HG03196 (cell line): Measurements from ENCODE around the gene TRDN.

Source experiments
- ATAC-seq: cut with Tn5 transposase; IDR thresholded peaks from one replicate; pipeline ENCODE4 v1.9.1; 2021; ENCODE audit not compliant: unreplicated experiment

TRDN gene

DNA sequence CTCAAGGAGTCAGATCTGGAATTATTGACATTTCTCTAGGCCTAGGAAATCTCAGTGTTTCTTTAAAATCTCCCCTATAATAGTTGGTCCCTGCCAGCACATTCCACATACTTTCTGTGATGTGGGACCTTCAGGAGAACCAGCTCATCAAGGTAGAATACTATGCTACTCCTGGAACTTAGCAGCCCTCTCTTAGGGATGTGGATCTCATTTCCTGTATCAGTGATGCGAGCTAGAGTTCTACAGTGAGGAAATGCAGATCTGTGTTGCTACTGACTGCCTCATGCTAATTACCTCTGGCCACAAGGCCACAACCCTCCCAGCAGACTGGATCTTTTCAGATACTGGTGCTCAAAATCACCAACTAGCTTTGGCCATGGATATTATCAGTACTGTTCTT, 446.9 kb downstream of the TRDN start:
- no peak for ATAC-seq

DNA sequence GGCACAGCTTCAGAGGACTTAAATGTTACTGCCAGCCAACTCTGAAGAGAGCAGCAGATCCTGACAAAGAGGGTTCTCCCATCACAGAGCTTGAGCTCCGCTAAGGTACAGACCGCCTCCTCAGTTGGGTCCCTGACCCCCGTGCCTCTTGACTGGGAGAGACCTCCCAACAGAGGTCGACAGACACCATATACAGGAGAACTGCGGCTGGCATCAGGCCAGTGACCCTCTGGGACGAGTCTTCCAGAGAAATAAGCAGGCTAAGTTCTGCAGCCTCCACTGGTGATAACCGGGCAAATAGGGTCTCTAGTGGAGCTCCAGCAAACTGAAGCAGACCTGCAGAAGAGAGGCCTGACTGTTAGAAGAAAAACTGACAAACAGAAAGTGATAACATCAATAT, 453.8 kb downstream of the TRDN start:
- ATAC-seq, result no peak

DNA sequence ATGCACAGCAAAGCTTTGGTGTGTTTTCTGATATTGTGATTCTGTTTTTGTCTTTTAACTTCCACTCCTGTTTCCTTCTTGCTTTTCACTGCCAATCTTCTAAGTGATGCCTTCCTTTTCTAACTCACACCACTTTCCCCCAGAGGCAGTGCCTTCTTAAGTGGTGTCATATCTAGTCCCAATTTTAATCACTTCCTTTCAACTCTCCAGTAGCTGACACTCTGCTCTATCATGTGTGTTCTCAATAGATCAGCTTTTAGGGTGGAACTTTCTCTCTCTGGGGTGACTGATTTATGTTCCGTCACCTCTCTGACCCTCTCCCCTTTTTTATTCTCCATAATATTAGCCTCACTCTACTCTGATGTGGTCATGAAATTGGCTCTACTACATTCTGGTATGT, 460.0 kb downstream of the TRDN start:
- no peak for ATAC-seq

DNA sequence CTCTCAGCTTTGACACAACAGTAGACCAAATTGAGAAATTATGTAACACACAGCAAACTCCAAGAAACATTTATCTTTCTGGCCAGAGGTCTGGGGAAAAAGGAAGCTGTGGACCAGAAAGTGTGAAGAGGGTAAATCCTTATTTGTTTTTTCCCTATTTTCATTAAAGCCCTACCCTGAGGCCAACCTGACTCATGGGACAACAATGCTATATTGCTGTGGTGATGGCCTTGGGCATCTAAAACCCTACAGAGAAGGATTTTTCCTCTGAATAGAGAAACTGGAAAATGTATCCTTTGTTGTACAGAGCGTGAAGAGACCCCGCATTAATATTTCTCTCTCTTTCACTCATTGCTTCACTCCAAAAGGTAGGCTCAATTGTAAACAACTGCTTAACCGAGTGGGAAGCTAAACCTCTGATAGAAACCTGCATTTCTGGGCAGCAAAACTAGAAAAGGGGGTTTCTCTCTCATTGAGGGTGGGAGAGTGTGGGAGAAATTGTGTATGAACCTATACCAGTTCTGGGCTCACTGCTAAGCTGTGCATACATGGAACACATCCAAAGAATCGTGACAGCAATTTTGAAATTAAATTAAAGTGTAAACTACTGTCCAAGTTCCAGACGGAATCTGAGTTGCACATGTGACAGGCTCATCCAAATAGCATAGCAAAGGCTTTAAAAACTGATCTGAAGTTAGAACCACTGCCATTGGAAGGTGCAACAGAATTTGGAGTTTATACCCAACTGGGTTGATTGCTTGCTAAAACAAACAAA, 465.2 kb downstream of the TRDN start:
- ATAC-seq, result no peak

DNA sequence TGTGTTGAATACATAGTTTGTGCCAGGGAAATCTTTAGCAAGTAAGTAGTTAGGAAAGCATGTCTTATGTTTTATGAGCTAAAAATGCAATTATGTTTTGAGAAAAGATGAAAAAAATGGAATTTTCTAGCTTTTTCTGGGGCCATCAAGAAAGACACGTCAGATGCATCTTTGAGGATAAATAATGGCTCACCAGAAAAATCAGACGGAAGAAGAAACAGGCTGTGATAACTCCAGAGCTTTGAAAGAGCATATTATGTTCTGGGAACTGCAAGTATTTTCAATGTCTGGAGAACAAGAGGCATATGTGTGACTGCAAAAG, 467.0 kb downstream of the TRDN start:
- no peak for ATAC-seq

DNA sequence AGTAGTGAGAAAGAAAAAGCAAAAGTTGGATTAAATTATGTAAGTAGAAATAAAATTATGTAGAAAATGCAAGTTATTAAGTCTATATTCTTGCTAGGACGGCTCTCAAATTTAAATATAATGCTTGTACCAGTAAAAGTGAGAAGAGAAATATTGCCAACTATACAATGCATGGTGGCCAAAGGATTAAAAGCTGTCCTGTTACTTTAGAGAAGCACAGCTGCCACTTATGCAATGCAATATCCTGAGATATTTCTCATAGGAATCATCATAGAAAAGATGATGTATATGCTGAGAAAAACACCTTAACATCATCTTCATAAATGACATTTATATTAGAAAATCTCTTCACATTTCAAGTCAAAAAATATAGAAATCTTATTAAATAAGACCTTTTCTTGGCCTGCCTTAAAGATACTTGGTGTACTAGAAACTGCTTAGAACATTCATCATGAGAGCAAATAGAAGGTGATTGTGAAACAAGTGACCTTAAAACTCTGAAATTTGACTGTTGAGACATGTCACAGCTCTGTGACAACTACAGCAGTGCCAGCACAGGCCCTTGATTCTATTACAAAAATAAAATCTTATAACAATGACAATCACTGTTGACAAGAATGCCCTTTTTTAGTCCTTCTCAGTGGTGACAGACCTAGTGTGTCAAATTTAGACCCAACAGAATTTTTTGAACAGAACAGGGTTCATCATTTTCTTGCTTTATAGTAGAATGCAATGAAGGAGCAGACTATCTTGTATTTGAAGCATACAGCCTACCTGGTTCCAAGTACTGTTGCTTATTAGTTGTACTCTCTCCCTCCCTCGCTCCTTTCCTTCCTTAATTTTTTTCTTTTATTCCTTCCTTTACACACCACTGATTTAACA, 467.6 kb downstream of the TRDN start:
- no peak for ATAC-seq

DNA sequence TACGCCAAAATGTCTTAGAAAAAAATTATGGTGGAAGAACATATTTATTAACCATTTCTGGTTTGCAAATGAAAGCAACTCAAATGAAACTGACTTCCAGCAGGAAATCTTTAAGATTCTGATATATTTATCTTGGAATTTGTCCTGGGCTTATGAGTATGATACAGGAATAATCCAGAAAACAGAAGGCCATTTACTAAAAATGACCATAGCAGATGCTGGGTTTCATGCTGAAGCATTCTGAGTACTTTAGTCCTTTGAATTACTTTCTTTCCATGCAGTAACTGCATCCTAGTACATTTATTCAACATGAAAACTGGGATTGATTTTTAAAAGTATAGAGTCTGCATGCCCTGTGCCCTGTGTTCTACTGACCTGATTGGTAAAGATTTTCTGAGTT, 468.3 kb downstream of the TRDN start:
- ATAC-seq, result no peak
